ENCODE data around the gene SCAANT1. TPM values are rescaled to one million over a fixed set of nuclear protein-coding genes. Genes with fewer than 3 reads are reported as not detected.

Gene SCAANT1
- total and polyA plus RNA-seq, 8 donors = not detected

- DNase-seq = no peak
- WGBS, 5 donors = 54 to 68% (median 62%) methylated on average over 2 of the region's 2 CpGs
- Histone ChIP-seq H3K27me3 (no peaks in the 10 kb centered on the region), H3K4me1 (peaks cover 0 to 37% (median 23%) of the 10 kb centered on the region in 4 donors), H3K36me3 (no peaks in the 10 kb centered on the region), H3K9me3 (no peaks in the 10 kb centered on the region), H3K4me3 (no peak overlapping the region), H3K27ac (no peak overlapping the region)
- intact Hi-C loops (cut with DNase I; ENCODE audit: low total_unique reads) = no loop called here
- no peak for TF ChIP-seq CTCF (IDR thresholded peaks at IDR 0.05)
- TF ChIP-seq EP300 (IDR thresholded peaks at IDR 0.05) = no peak
- TF ChIP-seq POLR2AphosphoS5 (IDR thresholded peaks at IDR 0.05) = no peak
- TF ChIP-seq POLR2A (IDR thresholded peaks at IDR 0.05) = no peak
These were observed 33.7 kb downstream of the SCAANT1 start for GRCh38 chr3:63878394-63879060.

GRCh38 chr3:63877737-63878393 is 34.3 kb downstream of the SCAANT1 start:
- H3K4me3 ChIP-seq = no peak overlapping the region
- 69 to 76% (median 70%) methylated on average over 3 of the region's 3 CpGs for WGBS, 5 donors
- H3K9me3 ChIP-seq = no peaks in the 10 kb centered on the region
- H3K36me3 ChIP-seq = no peaks in the 10 kb centered on the region
- no peak overlapping the region for H3K27ac ChIP-seq
- intact Hi-C loops (cut with DNase I; ENCODE audit: low total_unique reads) = no loop called here
- DNase-seq = no peak
- no peak for TF ChIP-seq EP300 (IDR thresholded peaks at IDR 0.05)
- no peak for TF ChIP-seq CTCF (IDR thresholded peaks at IDR 0.05)
- TF ChIP-seq POLR2A (IDR thresholded peaks at IDR 0.05) = no peak
- TF ChIP-seq POLR2AphosphoS5 (IDR thresholded peaks at IDR 0.05) = no peak
- H3K4me1 ChIP-seq = peaks cover 0 to 36% (median 20%) of the 10 kb centered on the region in 4 donors
- no peaks in the 10 kb centered on the region for H3K27me3 ChIP-seq

- no peaks in the 10 kb centered on the region for H3K27me3 ChIP-seq
- no peaks in the 10 kb centered on the region for H3K36me3 ChIP-seq
- no peak overlapping the region for H3K27ac ChIP-seq
- H3K4me3 ChIP-seq = no peak overlapping the region
- no peak for TF ChIP-seq POLR2A (IDR thresholded peaks at IDR 0.05)
- TF ChIP-seq EP300 (IDR thresholded peaks at IDR 0.05) = no peak
- no peak for TF ChIP-seq POLR2AphosphoS5 (IDR thresholded peaks at IDR 0.05)
- no peak for DNase-seq
- H3K4me1 ChIP-seq = peaks cover 0 to 42% (median 29%) of the 10 kb centered on the region in 4 donors
- intact Hi-C loops (cut with DNase I; ENCODE audit: low total_unique reads) = no loop called here
- no peaks in the 10 kb centered on the region for H3K9me3 ChIP-seq
- 66 to 79% (median 74%) methylated on average over 3 of the region's 3 CpGs for WGBS, 5 donors
These were observed 35.9 kb downstream of the SCAANT1 start for GRCh38 chr3:63876260-63876659.

- Histone ChIP-seq H3K36me3 (no peaks in the 10 kb centered on the region), H3K27ac (no peak overlapping the region), H3K4me3 (no peak overlapping the region), H3K4me1 (peaks cover 0 to 50% (median 33%) of the 10 kb centered on the region in 4 donors), H3K9me3 (no peaks in the 10 kb centered on the region), H3K27me3 (no peaks in the 10 kb centered on the region)
- WGBS, 5 donors = 74 to 96% (median 91%) methylated on average over 2 of the region's 2 CpGs
- TF ChIP-seq EP300 (IDR thresholded peaks at IDR 0.05) (no peak), CTCF (IDR thresholded peaks at IDR 0.05) (no peak), POLR2AphosphoS5 (IDR thresholded peaks at IDR 0.05) (no peak), POLR2A (IDR thresholded peaks at IDR 0.05) (no peak)
- no peak for DNase-seq
- intact Hi-C loops (cut with DNase I; ENCODE audit: low total_unique reads) = no loop called here
These were observed 36.7 kb downstream of the SCAANT1 start for GRCh38 chr3:63875510-63875909.

GRCh38 chr3:63874769-63875168 is 37.4 kb downstream of the SCAANT1 start:
- WGBS, 5 donors = 62 to 88% (median 77%) methylated on average over 3 of the region's 3 CpGs
- no peak overlapping the region for H3K27ac ChIP-seq
- peaks cover 0 to 55% (median 36%) of the 10 kb centered on the region in 4 donors for H3K4me1 ChIP-seq
- no peaks in the 10 kb centered on the region for H3K27me3 ChIP-seq
- intact Hi-C loops (cut with DNase I; ENCODE audit: low total_unique reads) = no loop called here
- H3K36me3 ChIP-seq = no peaks in the 10 kb centered on the region
- no peak for TF ChIP-seq CTCF (IDR thresholded peaks at IDR 0.05)
- TF ChIP-seq EP300 (IDR thresholded peaks at IDR 0.05) = no peak
- no peak for TF ChIP-seq POLR2AphosphoS5 (IDR thresholded peaks at IDR 0.05)
- no peak for TF ChIP-seq POLR2A (IDR thresholded peaks at IDR 0.05)
- DNase-seq = no peak
- H3K4me3 ChIP-seq = no peak overlapping the region
- no peaks in the 10 kb centered on the region for H3K9me3 ChIP-seq

All from stomach (tissue), 9 donors.